ENCODE results near the gene LAX1. TPM values are rescaled to one million over a fixed set of nuclear protein-coding genes. Genes with fewer than 3 reads are reported as not detected.
"Not testable (repeated sequence)": the region's sequence is repeated elsewhere in the genome, so short reads cannot be mapped to it uniquely, and the experiment has no call there.

The LAX1 gene
- total RNA-seq, 4 donors from 2014 or later, result 0.13 to 2.3 (median 0.97) TPM

DNA sequence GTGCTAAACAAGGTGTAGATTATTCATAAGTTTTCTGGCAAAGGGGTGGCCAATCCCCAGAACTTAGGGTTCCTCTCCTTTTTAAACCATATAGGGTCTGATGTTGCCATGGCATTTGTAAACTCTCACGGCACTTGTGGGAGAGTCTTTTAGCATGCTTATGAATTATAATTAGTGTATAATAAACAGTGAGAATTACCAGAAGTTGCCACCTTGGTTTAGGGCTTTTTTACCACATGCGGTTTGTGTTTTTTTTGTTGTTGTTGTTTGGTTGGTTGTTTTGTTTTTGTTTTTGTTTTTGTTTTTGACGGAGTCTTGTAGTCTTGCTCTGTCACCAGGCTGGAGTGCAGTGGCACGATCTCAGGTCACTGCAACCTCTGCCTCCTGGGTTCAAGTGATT, 8.9 kb upstream of the LAX1 start:
- Histone ChIP-seq H3K9me3 (no peaks in the 10 kb centered on the region), H3K4me1 (peaks cover 0 to under 1% (median 0%) of the 10 kb centered on the region in 4 donors), H3K4me3 (no peak overlapping the region), H3K27me3 (no peaks in the 10 kb centered on the region), H3K36me3 (no peaks in the 10 kb centered on the region), H3K27ac (replicated peaks in 1 of 4) (no peak overlapping the region)
- DNase-seq (ENCODE audit: extremely low spot score), result no peak
- TF ChIP-seq POLR2AphosphoS5 (IDR thresholded peaks at IDR 0.05), result no peak
- TF ChIP-seq EP300 (IDR thresholded peaks at IDR 0.05), result no peak
- no peak for TF ChIP-seq CTCF (IDR thresholded peaks at IDR 0.05)
- TF ChIP-seq POLR2A (IDR thresholded peaks at IDR 0.05; ENCODE audit: low read depth), result no peak
- intact Hi-C loops (cut with DNase I), result no loop called here
- 84% methylated on average over 4 of the region's 4 CpGs for WGBS

DNA sequence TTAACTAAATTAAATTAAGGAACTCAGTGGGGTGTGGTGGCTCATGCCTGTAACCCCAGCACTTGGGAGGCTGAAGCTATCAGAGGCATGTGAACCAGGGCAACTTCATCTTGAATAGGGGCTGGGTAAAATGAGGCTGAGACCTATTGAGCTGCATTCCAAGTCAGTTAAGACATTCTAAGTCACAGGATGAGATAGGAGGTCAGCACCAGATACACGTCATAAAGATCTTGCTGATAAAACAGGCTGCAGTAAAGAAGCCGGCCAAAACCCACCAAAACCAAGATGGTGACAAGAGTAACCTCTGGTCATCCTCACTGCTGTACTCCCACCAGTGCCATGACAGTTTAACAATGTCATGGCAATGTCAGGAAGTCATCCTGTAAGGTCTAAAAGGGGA, 6.2 kb upstream of the LAX1 start:
- H3K9me3 ChIP-seq; DNase-seq (ENCODE audit: extremely low spot score); H3K27me3 ChIP-seq; H3K36me3 ChIP-seq; H3K27ac ChIP-seq (replicated peaks in 1 of 4); intact Hi-C loops (cut with DNase I); H3K4me1 ChIP-seq; H3K4me3 ChIP-seq: not testable (repeated sequence)
- 88% methylated on average over 2 of the region's 2 CpGs for WGBS

GRCh38 chr1:203760506-203760905, 4.5 kb upstream of the LAX1 start:
- 92% methylated on average over 3 of the region's 3 CpGs for WGBS
- H3K27ac ChIP-seq (replicated peaks in 1 of 4), result no peak overlapping the region
- no peaks in the 10 kb centered on the region for H3K4me1 ChIP-seq
- no peaks in the 10 kb centered on the region for H3K36me3 ChIP-seq
- no peaks in the 10 kb centered on the region for H3K9me3 ChIP-seq
- TF ChIP-seq CTCF (IDR thresholded peaks at IDR 0.05) (no peak), EP300 (IDR thresholded peaks at IDR 0.05) (no peak), POLR2AphosphoS5 (IDR thresholded peaks at IDR 0.05) (no peak), POLR2A (IDR thresholded peaks at IDR 0.05; ENCODE audit: low read depth) (no peak)
- H3K27me3 ChIP-seq, result no peaks in the 10 kb centered on the region
- DNase-seq (ENCODE audit: extremely low spot score), result no peak
- no peak overlapping the region for H3K4me3 ChIP-seq
- intact Hi-C loops (cut with DNase I), result no loop called here

DNA sequence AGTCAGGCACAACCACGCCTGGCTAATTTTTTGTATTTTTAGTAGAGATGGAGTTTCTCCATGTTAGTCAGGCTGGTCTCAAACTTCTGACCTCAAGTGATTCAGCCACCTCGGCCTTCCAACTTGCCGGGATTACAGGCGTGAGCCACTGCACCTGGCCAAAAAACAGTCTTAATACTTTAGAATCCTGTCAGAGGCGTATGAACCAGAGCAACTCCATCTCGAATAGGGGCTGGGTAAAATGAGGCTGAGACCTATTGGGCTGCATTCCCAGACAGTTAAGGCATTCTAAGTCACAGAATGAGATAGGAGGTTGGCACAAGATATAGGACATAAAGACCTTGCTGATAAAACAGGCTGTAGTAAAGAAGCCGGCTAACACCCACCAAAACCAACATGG, 3.0 kb upstream of the LAX1 start:
- 87% methylated on average over 7 of the region's 7 CpGs for WGBS
- H3K36me3 ChIP-seq; DNase-seq (ENCODE audit: extremely low spot score); H3K4me3 ChIP-seq; H3K27me3 ChIP-seq; H3K4me1 ChIP-seq; H3K9me3 ChIP-seq; intact Hi-C loops (cut with DNase I); H3K27ac ChIP-seq (replicated peaks in 1 of 4): not testable (repeated sequence)

DNA sequence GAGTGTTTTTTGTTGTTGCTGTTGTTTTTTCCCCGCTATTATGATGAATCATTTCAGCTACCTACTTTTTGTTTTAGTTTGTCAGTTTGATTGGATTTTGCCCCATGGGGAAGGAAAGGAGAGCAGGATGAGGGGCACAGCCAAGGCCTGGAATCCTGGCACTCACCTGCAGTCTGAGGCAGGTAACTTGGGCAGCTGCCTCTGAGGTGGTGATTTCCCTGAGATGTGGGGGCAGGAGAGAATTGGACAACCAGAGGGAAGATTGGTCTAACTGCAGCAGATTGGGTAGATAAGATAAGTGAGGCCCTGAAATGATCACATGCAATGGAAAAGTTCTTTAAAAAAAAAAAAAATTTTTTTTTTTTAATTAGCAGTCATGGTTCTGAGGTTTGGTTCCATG, 1.5 kb upstream of the LAX1 start:
- 91% methylated on average over 1 of the region's 1 CpG for WGBS
- intact Hi-C loops (cut with DNase I), result no loop called here

More for the DNA sequence above, 1.5 kb upstream of the LAX1 start:
- TF ChIP-seq CTCF (IDR thresholded peaks at IDR 0.05), result no peak
- no peak for TF ChIP-seq POLR2AphosphoS5 (IDR thresholded peaks at IDR 0.05)
- TF ChIP-seq EP300 (IDR thresholded peaks at IDR 0.05), result no peak
- TF ChIP-seq POLR2A (IDR thresholded peaks at IDR 0.05; ENCODE audit: low read depth), result no peak
- Histone ChIP-seq H3K36me3 (no peaks in the 10 kb centered on the region), H3K27ac (replicated peaks in 1 of 4) (no peak overlapping the region), H3K4me1 (no peaks in the 10 kb centered on the region), H3K27me3 (no peaks in the 10 kb centered on the region), H3K4me3 (no peak overlapping the region), H3K9me3 (no peaks in the 10 kb centered on the region)
- DNase-seq (ENCODE audit: extremely low spot score), result no peak

Data from esophagus muscularis mucosa (tissue), 4 donors.